B cell (primary cell): ENCODE measurements around the gene WASHC4. TPM values are rescaled to one million over a fixed set of nuclear protein-coding genes. Genes with fewer than 3 reads are reported as not detected.

ENCODE experiments used
- ATAC-seq: fragments of 200-7000 bp; cut with Tn5 transposase; one replicate; pipeline ENCODE4 v1.10.0; 2021; ENCODE audit warnings: low read depth, mild to moderate bottlenecking, moderate number of reproducible peaks, moderate library complexity
- CTCF ChIA-PET: fragments of 350-600 bp; sonication (Branson Sonifier 250); formaldehyde crosslinking; loops from one replicate; lab custom pipeline; 2021; ENCODE audit warnings: antibody characterized with exemption, inconsistent platforms; lab: Charles Lee
- POLR2A ChIA-PET: fragments of 350-600 bp; sonication (Branson Sonifier 250); formaldehyde crosslinking; loops from one replicate; lab custom pipeline; 2021; ENCODE audit warnings: antibody characterized with exemption; lab: Charles Lee
- DNase-seq: peaks from one replicate; pipeline ENCODE4 v3.0.0; 2013
- H2AFZ ChIP-seq: 2 replicates; pipeline ENCODE4 v1.6.1; 2012; ENCODE audit warnings: mild to moderate bottlenecking, low read depth, low read length; ENCODE audit not compliant: insufficient read depth, poor library complexity, severe bottlenecking
- H3K27ac ChIP-seq, 2 donors: 1 replicate in 1 of 2; 2 replicates in 1 of 2; pipeline ENCODE4 v1.5.1; 2012 to 2013; ENCODE audit warnings: low read length in 2 of 2, mild to moderate bottlenecking in 2 of 2, moderate library complexity in 1 of 2
- H3K27me3 ChIP-seq, 4 experiments: fragments of 200-600 bp in 1 of 4; sonication (generic) in 1 of 4; replicated peaks in 1 of 4; 1 replicate in 2 of 4; 2 replicates in 2 of 4; pipeline versions ENCODE4 v1.6.1 to v1.7.0; 2013 to 2016; ENCODE audit warnings: low read length in 3 of 4, mild to moderate bottlenecking in 2 of 4, mixed read lengths in 1 of 4, moderate library complexity in 1 of 4; ENCODE audit not compliant: insufficient read depth in 4 of 4, control insufficient read depth in 3 of 4; ENCODE audit errors: control extremely low read depth in 1 of 4
- H3K36me3 ChIP-seq, 2 experiments: replicated peaks in 1 of 2; 1 replicate in 1 of 2; 2 replicates in 1 of 2; pipeline versions ENCODE4 v1.6.1 to v1.7.1; 2013; ENCODE audit warnings: low read length in 1 of 2; ENCODE audit not compliant: insufficient read depth in 2 of 2, control insufficient read depth in 1 of 2; ENCODE audit errors: control extremely low read depth in 1 of 2, extremely low read depth in 1 of 2
- H3K4me1 ChIP-seq, 2 donors: fragments of 200-600 bp in 1 of 2; sonication (generic) in 1 of 2; 1 replicate in 1 of 2; 2 replicates in 1 of 2; pipeline versions ENCODE4 v1.5.1 to v1.6.1; 2013 to 2017; ENCODE audit warnings: low read length in 2 of 2; ENCODE audit not compliant: control insufficient read depth in 2 of 2, insufficient read depth in 2 of 2
- H3K4me2 ChIP-seq: replicated peaks from 2 replicates; pipeline ENCODE3; 2012; ENCODE audit warnings: mild to moderate bottlenecking, low read depth, low read length; ENCODE audit not compliant: poor library complexity, severe bottlenecking
- H3K4me3 ChIP-seq, 5 experiments: fragments of 200-600 bp in 1 of 5; sonication (generic) in 1 of 5; 1 replicate in 3 of 5; 2 replicates in 2 of 5; pipeline versions ENCODE4 v1.5.1 to v1.7.0; 2011 to 2016; ENCODE audit warnings: low read length in 4 of 5, mild to moderate bottlenecking in 4 of 5, low read depth in 2 of 5, control low read depth in 1 of 5, moderate library complexity in 1 of 5; ENCODE audit not compliant: insufficient read depth in 1 of 5; ENCODE audit errors: control extremely low read depth in 1 of 5, extremely low read depth in 1 of 5
- H3K79me2 ChIP-seq: fragments of 200-600 bp; sonication (generic); one replicate; pipeline ENCODE4 v1.6.0; 2016; ENCODE audit warnings: low read length; ENCODE audit not compliant: control insufficient read depth, insufficient read depth
- H3K9ac ChIP-seq: fragments of 200-600 bp; sonication (generic); 2 replicates; pipeline ENCODE4 v1.6.1; 2017; ENCODE audit warnings: mild to moderate bottlenecking, low read length, moderate library complexity
- H3K9me3 ChIP-seq, 3 donors: one replicate each; pipeline versions ENCODE4 v1.6.1 to v1.7.1; 2013; ENCODE audit warnings: low read length in 2 of 3; ENCODE audit not compliant: control insufficient read depth in 2 of 3, insufficient read depth in 1 of 3; ENCODE audit errors: control extremely low read depth in 1 of 3
- H4K20me1 ChIP-seq: 2 replicates; pipeline ENCODE4 v1.6.0; 2012; ENCODE audit warnings: mild to moderate bottlenecking, low read length; ENCODE audit not compliant: insufficient read depth, control insufficient read depth, poor library complexity, severe bottlenecking
- H3K27ac Mint-ChIP-seq: one replicate; pipeline ENCODE4 v1.8.0; 2021; ENCODE audit warnings: mixed read lengths
- H3K27me3 Mint-ChIP-seq: one replicate; pipeline ENCODE4 v1.8.0; 2021; ENCODE audit warnings: mixed read lengths
- H3K4me1 Mint-ChIP-seq: one replicate; pipeline ENCODE4 v1.8.0; 2021; ENCODE audit warnings: mixed read lengths
- H3K4me3 Mint-ChIP-seq: one replicate; pipeline ENCODE4 v1.8.0; 2021; ENCODE audit warnings: mixed read lengths
- H3K9me3 Mint-ChIP-seq: one replicate; pipeline ENCODE4 v1.8.0; 2022; ENCODE audit warnings: mixed read lengths; ENCODE audit not compliant: insufficient read depth
- CTCF ChIP-seq: fragments of 200-600 bp; IDR thresholded peaks from one replicate; pipeline ENCODE4 v1.8.0; 2022; ENCODE audit warnings: antibody characterized with exemption, mild to moderate bottlenecking
- EZH2 ChIP-seq: IDR thresholded peaks from 2 replicates; pipeline ENCODE4 v1.6.1; 2012; ENCODE audit warnings: borderline replicate concordance, low read depth, mild to moderate bottlenecking, moderate library complexity, low read length; ENCODE audit not compliant: insufficient read depth, poor library complexity, severe bottlenecking
- WGBS: methylation state at CpG from one replicate; pipeline ENCODE4 v1.1.5; 2013; ENCODE audit warnings: missing lambda C conversion rate; ENCODE audit not compliant: insufficient coverage; 5-methylcytosine and 5-hydroxymethylcytosine counted together
- intact Hi-C: fragments of 100-400 bp; cut with micrococcal nuclease; formaldehyde crosslinking; loops from one replicate; pipeline ENCODE4 v1.10.0; 2022
- polyA plus RNA-seq: library from polyadenylated mRNA; depleted of rRNA; stranded (reverse); fragments of >200 nt; gene quantifications from 2 replicates; pipeline ENCODE4 v1.2.3, GENCODE V29; 2012
- total RNA-seq, 2 donors: library from RNA; stranded (reverse); fragments of 120-200 nt in 1 of 2; gene quantifications; 1 replicate in 1 of 2; 2 replicates in 1 of 2; pipeline versions ENCODE4 v1.2.3 to v1.2.4, GENCODE V29; 2013 to 2022

Gene WASHC4
- total and polyA plus RNA-seq, 2 donors (not counting 1 experiment from before 2014, with no cell fraction given) = 55.2 to 240 TPM

DNA sequence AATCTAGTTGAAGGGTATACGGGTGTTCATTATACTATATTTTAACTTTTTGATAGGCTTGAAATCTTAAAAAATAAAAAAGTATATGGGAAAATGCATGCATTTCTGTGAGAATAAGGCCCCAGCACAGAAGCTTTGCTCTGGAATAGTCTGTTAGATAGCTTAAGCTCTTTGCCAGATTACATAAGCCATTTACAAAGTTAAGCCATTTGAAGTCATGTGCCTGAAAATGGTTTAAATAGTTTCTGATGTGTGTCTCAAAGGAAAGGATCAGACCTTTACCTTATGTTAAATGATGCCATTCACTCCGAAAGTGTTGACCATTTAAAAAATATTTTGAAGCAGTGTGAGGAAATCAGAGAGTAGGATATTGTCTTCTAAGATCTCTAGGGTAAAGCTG is 51.3 kb downstream of the WASHC4 start:
- TF ChIP-seq EZH2 = no peak
- no peak for TF ChIP-seq CTCF
- Histone ChIP-seq H3K27ac (peak overlapping the region in 1 of 2 donors; percentile 6), H3K4me3 (no peak overlapping the region), H3K79me2 (peaks cover 9% of the 10 kb centered on the region), H3K9ac (no peak overlapping the region), H3K4me2 (no peak overlapping the region), H3K9me3 (no peaks in the 10 kb centered on the region), H3K4me1 (no peaks in the 10 kb centered on the region), H3K27me3 (no peaks in the 10 kb centered on the region), H3K36me3 (peaks cover 31 to 81% of the 10 kb centered on the region in 2 experiments), H4K20me1 (peaks cover 54% of the 10 kb centered on the region), H2AFZ (no peak overlapping the region)
- ChIA-PET POLR2A (no interaction called here), CTCF (interaction anchor here (0.7 kb wide), 1 partner anchor 50 kb away, joined by 3 read pairs; no protein-coding TSS in a partner anchor)
- H3K4me1 Mint-ChIP-seq = no peaks in the 10 kb centered on the region
- DNase-seq = no peak
- no peaks in the 10 kb centered on the region for H3K27me3 Mint-ChIP-seq
- intact Hi-C loops = loop anchor here (5.0 kb wide), 1 partner anchor 42 kb away; no protein-coding TSS in a partner anchor
- H3K4me3 Mint-ChIP-seq = no peak overlapping the region
- H3K27ac Mint-ChIP-seq = no peak overlapping the region
- H3K9me3 Mint-ChIP-seq = no peaks in the 10 kb centered on the region
- ATAC-seq = no peak
- WGBS = 100% methylated on average over 1 of the region's 2 CpGs

DNA sequence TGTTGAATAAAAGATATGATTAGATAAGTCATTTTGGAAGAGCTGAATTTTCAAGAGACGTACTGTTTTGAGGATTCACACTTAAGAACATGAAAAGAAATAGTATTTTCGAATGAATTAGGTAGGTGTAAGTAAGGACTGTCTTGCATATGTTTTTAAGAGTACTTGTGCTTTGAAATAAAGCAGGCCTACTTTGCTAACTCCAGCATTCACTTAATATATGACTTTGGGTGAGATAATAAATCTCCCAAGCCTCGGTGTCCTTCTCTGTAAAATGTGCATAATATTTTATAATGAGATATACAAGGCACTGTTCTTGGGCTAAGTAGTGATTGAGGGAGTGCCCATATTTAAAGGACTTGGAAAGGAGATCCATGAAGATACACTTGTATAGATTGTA is 54.6 kb downstream of the WASHC4 start:
- no peak for ATAC-seq
- H3K27ac ChIP-seq = no peak overlapping the region
- no peak overlapping the region for H3K9ac ChIP-seq
- H3K36me3 ChIP-seq = peaks cover 17 to 91% of the 10 kb centered on the region in 2 experiments
- no peak for DNase-seq
- intact Hi-C loops = loop anchor here (5.0 kb wide), 1 partner anchor 35 kb away; no protein-coding TSS in a partner anchor
- H3K4me2 ChIP-seq = no peak overlapping the region
- H3K4me1 ChIP-seq = no peaks in the 10 kb centered on the region
- H3K9me3 ChIP-seq = no peaks in the 10 kb centered on the region
- no peak for TF ChIP-seq EZH2
- no peak for TF ChIP-seq CTCF
- H3K9me3 Mint-ChIP-seq = no peaks in the 10 kb centered on the region
- no peak overlapping the region for H2AFZ ChIP-seq
- 89% methylated on average over 1 of the region's 3 CpGs for WGBS
- H4K20me1 ChIP-seq = peaks cover 49% of the 10 kb centered on the region
- H3K27ac Mint-ChIP-seq = no peak overlapping the region
- no peak overlapping the region for H3K4me3 Mint-ChIP-seq
- no peak overlapping the region for H3K4me3 ChIP-seq
- CTCF ChIA-PET = interaction anchor here (1.5 kb wide), 1 partner anchor 26 kb away, joined by 3 read pairs; no protein-coding TSS in a partner anchor
- no peaks in the 10 kb centered on the region for H3K27me3 ChIP-seq
- no peaks in the 10 kb centered on the region for H3K4me1 Mint-ChIP-seq
- peaks cover 6% of the 10 kb centered on the region for H3K79me2 ChIP-seq
- no peaks in the 10 kb centered on the region for H3K27me3 Mint-ChIP-seq
- POLR2A ChIA-PET = no interaction called here
